NCI-H1436 treated with DMSO at 0.1 percent for 48 hours (cell line): ENCODE measurements around the gene SPRYD4.
"Not testable (repeated sequence)": the region's sequence is repeated elsewhere in the genome, so short reads cannot be mapped to it uniquely, and the experiment has no call there.

ENCODE experiments used
- DNase-seq: peaks from one replicate; lab custom pipeline; 2025; lab: John Stamatoyannopoulos, UW

Gene SPRYD4

DNA sequence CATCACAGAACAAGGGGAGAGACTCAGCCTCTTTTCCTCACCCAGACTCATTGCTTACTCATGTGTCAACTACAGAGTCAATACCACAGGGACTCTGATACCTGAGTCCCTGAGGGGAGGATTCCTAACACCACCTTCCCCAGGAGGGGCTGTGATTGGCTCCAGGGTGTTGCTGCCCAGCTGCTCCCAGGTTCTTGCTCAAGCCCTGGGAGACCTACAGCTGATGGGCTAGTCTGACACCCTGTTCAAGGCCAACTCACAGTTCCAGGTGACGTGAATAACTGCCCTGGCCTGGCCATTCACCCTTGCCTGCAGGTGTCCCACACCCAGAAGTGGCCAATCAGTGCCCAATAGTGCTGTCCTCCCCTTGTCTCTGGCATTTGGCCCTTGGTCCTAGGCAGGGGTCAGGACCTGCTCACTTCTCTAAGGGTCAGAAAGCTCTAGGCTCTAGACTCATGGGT is 8.6 kb downstream of the SPRYD4 start:
- no peak for DNase-seq

DNA sequence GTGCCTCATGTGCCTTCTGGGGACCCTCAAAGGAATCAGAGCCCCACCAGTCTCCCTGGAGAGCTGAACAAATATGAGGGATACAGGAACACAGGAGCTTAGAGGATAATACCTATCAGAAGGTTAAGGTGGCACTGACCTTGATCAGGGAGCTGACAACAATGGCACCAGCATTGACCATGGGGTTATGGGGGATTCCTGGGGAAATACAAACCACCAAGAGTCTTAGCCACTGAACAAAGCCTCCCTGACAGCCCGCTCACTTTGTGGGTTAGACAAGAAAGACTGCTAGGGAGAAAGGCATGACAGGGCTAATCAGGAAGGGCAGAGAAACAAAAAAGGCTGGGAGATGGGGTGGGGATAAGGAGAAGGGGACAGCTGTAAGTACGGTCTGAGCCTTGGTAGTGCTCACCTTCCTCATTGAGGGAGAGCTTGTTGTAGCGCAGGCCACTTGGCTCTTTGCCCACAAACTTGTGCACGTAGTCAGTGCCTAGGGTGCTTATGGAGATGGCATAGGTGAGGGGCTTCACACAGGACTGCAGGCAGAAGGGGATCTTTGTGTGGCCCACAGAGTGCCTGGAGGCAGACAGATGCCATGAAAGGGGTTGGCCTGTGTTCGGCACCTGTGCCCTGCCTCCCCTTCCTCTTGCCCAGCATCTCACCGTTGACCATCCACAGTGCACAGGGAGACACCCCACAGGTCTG is 9.3 kb downstream of the SPRYD4 start:
- no peak for DNase-seq

DNA sequence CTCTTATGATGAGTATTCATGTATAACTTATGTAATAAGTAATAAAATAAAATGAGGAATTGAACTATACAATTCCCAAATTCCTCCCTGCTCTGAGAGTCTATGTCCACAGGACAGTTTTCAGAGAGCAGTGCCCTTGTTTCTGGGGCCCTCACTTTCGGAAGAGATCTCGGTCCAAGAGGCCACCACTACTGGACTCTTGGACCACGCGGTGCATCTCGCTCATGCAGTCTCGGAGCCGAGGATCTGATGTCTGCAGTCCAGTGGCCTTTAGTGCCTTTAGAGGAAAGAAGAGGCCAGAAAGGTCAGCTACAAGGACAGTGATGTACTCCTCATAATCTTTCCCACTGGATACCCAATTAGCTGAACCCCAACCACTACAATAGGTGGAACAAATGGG is 11.2 kb downstream of the SPRYD4 start:
- no peak for DNase-seq

DNA sequence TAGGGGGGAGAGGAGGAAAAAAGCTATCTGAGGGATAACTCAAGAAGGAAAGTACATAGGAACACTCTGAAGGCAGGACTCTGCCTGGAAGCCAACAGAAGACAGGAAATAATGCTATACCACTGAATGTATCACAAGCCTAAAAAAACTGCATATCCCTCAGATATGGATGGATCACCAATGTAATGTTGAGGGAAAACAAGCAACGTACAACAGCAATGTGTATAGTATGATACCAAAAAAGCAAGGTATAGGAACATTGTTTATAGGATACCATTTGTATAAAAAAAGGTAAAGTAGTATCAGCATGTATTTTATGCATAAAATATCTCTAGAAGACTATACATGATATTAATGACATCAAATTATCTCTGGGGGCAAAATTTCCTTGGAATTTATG is 16.2 kb downstream of the SPRYD4 start:
- no peak for DNase-seq

DNA sequence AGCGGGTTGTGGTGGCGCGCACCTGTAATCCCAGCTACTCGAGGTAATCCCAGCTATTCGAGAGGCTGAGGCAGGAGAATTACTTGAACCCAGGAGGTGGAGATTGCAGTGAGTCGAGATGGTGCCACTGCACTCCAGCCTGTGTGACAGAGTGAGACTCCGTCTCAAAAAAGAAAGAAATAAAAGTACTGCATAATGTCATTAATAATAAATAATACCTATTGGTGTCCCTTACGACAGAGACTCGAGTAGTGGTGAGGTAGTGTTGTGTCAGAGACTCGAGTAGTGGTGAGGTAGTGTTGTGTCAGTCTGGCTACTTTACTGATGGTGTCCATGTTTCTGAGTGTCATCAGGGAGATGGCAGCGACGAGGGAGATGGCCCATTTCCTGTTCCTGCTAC is 18.3 kb downstream of the SPRYD4 start:
- DNase-seq, result no peak

DNA sequence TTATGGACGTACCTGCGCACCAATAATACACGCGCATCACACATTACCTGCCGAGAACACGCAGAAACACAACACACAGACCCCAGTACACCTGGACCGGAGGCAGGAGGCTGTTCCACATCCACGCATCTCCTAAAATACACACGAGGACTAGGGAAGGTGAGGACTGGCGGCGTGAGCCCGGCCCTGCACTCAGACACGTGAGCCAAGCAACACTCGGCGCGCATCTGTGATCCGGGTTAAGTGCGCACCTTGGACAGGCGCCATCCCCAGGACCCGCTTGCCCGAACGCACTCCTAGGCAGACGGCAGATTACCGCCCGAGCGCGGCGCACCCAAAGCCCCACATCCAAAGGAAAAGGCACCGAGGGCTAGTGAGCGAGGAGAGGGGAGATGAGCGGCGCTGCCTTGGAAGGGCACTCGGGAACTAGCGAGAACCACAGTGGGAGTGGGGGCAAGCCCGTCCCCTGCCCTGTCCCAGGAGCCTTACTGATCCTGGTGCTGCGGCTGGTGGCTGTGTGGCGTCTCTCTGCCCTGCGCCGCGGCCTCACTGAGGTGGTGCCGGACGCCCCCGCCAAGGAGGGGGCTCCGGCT is 19.2 kb downstream of the SPRYD4 start:
- DNase-seq, result no peak

DNA sequence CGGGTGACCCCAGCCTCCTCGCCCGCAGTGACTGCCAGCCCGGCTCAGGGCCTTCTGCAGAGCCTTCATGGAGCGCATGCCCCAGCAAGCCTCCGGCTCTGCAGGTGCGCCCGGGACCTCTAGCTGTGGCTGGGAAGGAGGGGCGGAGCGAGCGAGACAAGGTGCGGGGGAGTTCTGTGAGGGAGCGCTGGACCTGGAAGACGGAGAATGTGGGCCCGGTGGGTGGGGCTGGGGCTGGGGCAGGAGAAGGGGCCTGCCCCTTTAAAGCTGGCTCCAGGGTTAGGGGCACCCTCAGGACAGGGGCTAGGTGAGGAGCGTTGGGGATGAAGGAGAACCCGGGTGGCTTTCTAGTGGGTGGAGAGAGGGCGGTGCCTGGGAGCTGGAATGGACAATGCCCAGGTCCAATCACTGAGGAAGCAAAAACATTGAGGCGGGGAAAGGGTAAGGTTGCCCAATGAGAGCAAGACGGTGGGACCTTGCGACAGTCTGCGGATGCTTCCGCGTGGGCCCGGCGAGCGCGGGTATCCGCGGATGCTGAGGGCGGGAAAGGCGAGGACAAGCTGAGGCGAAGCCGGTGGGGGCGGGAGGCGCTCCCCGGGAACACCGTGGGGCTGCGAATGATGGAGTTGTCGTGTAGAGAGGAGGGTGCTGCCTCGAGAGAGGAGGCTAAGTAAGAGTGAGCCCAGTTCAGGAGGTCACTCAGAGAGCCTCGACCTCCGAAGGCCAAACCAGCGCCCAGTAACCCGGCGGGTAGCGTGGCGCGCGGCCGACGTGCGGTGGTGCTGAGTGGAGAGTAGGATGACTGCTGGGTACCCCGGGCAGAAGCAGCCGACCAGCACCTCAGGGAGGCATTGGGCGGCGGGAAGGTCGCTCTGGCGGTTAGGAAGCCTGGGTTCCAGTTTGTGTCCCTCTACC is 19.9 kb downstream of the SPRYD4 start, which contains the start of gene GLS2:
GLS2 (minus strand) TSS at position 121 of the 915 bp plus-strand sequence; CDS start at position 78, 43 bp downstream.
- DNase-seq, result peak; percentile 46

DNA sequence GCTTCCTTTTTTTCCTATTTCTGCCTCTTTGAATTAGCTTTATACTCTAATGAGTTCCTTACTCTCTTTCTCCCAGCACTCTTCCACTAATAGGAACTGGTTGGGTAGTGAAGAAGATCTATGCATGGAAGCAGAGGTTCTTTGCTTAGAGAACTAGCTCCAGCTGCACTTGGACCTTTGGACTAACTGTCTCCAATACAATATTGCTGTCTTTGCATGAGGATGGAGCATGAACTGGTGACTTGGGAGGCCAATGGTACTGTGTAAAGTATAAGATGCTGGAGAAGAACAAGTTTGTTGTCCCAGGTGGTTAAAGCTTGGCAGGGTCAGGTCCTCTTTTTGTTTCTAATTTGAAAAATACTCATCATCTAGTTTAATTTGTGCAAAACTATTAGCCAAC is 22.0 kb downstream of the SPRYD4 start:
- no peak for DNase-seq

DNA sequence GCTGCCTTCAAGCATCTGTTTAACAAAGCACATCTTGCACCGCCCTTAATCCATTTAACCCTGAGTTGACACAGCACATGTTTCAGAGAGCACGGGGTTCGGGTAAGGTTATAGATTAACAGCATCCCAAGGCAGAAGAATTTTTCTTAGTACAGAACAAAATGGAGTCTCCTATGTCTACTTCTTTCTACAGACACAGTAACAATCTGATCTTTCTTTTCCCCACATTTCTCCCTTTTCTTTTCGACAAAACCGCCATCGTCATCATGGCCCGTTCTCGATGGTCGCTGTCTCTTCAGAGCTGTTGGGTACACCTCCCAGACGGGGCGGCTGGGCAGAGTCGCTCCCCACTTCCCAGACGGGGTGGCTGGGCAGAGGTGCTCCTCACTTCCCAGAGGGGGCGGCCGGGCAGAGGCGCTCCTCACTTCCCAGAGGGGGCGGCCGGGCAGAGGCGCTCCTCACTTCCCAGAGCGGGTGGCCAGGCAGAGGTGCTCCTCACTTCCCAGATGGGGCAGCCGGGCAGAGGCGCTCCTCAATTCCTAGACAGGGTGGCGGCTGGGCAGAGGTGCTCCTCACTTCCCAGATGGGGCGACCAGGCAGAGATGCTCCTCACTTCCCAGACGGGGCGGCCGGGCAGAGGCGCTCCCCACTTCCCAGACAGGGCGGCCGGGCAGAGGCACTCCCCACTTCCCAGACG is 25.2 kb downstream of the SPRYD4 start:
- not testable (repeated sequence) for DNase-seq

DNA sequence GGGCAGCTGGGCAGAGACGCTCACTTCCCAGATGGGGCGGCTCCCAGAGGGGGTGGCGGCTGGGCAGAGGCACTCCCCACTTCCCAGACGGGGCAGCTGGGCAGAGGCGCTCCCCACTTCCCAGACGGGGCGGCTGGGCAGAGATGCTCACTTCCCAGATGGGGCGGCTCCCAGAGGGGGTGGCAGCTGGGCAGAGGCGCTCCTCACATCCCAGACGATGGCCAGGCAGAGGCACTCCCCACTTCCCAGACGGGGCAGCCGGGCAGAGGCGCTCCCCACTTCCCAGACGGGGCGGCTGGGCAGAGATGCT is 25.7 kb downstream of the SPRYD4 start:
- DNase-seq, result not testable (repeated sequence)

DNA sequence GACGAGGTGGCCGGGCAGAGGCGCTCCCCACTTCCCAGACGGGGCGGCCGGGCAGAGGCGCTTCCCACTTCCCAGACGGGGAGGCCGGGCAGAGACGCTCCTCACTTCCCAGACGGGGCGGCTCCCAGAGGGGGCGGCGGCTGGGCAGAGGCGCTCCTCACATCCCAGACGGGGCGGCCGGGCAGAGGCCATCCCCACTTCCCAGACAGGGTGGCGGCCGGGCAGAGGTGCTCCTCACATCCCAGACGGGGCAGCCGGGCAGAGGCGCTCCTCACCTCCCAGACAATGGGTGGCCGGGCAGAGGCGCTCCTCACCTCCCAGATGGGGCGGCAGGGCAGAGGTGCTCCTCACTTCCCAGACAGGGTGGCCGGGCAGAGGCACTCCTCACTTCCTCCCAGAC is 26.1 kb downstream of the SPRYD4 start:
- DNase-seq, result not testable (repeated sequence)

DNA sequence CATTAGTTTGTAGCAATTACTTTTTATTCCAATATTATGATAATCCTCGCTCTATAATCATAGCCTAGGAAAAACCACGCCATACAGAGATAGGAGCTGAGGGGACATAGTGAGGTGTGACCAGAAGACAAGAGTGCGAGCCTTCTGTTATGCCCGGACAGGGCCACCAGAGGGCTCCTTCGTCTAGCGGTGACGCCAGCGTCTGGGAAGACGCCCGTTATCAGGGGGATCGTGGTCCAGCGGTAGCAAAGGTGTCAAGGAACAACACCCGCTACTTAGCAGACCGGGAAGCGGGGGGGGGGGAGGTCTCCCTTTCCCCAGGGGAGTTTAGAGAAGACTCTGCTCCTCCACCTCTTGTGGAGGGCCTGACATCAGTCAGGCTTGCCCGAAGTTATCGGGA is 28.3 kb downstream of the SPRYD4 start:
- DNase-seq, result not testable (repeated sequence)

DNA sequence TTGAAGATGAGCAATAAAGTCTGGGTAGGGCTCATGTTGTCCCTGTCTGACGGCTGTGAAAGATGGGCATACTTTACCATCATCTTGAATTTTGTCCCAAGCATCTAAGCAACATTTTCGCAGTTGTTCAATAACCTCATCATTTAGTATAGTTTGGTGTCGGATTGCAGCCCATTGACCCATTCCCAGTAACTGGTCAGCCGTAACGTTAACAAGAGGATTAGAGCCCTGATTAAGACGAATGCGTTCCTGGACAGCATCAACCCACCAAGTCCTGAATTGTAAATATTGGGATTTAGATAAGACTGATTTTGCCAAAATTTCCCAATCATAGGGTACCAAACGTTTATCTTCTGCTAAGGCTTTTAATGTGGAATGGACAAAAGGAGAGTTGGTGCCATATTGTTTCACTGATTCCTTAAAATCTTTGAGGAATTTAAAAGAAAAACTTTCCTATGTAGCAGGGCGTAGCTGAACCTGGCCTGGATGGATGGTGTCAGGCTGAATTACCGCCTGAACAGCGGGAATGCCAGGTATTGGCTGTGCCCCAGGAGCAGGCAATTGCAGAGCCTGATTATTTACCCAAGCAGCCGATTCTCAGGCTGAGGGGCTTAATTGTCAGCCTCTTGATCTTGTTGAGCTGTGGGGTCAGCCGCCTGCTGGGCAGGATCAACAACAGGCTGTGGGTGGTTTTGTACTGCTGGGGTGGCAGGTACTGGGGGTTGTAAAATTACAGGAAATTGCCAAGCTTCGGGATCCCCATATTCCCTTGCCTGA is 29.9 kb downstream of the SPRYD4 start:
- DNase-seq, result not testable (repeated sequence)

DNA sequence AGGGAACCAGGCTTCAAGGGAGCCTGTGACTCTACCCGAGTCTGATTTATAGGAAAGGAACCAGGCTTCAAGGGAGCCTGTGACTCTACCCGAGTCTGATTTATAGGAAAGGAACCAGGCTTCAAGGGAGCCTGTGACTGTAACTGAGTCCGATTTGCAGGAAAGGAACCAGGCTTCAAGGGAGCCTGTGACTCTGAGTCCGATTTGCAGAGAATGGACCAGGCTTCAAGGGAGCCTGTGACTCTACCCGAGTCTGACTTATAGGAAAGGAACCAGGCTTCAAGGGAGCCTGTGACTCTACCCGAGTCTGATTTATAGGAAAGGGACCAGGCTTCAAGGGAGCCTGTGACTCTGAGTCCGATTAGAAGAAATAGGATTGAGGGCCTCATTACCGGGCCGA is 31.1 kb downstream of the SPRYD4 start:
- DNase-seq, result not testable (repeated sequence)

DNA sequence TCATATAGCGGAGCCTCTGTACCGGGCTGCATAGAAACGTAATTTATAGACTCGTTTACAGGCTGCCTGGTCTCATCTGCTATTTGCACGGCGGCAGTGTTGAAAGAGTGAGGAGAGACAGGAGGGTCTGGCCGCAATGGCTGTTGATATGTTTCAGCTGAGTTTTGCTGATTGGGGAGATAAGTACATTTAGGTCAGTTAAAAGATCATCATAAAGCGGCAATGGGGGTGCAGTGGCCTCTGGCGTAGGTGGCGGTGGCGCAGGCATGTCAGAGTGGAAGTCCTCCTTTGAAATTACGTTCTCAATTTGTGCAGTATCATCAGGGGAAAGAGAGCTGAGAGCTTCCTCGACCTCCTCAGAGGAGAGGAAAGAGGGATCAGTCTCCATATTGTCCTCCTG is 31.5 kb downstream of the SPRYD4 start:
- DNase-seq, result not testable (repeated sequence)

DNA sequence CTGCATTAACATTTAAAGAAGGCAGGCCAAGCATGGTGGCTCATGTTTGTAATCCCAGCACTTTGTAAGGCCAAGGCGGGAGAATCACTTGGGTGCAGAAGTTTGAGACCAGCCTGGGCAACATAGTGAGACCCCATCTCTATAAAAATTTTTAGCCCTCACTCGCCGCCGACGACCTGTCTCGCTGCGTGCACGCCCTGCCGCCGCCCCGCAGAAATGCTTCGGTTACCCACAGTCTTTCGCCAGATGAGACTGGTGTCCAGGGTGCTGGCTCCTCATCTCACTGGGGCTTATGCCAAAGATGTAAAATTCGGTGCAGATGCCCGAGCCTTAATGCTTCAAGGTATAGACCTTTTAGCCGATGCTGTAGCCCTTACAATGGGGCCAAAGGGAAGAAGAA is 42.4 kb downstream of the SPRYD4 start:
- DNase-seq, result no peak

DNA sequence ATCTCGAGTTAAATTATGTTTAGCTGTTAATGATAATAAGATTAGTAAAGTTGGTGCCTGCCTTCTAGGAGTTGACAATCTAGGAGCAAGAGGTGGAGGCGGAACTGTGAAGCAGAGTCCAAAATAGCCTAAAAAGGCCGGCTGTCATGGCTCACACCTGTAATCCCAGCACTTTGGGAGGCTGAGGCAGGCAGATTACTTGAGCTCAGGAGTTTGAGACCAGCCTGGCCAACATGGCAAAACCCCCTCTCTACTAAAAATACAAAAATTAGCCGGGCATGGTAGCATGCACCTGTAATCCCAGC is 45.6 kb downstream of the SPRYD4 start:
- DNase-seq, result not testable (repeated sequence)

DNA sequence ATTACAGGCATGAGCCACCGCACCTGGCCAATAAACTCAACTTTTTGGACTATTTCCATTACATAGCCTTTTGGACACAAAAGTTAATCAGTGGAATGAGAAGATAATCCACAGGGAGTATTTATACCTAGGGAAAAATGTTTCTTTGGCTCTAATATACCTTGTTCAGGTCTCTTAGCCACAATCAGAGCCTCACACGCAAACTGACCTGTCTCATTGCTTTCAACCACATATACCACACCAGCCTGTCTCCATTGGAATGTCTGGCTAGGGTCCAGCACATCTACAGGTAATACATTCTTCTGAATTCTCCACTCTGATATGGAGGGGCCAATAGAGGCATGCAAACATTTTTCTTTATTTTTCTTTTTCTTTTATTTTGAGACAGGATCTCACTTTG is 49.5 kb downstream of the SPRYD4 start:
- DNase-seq, result no peak

DNA sequence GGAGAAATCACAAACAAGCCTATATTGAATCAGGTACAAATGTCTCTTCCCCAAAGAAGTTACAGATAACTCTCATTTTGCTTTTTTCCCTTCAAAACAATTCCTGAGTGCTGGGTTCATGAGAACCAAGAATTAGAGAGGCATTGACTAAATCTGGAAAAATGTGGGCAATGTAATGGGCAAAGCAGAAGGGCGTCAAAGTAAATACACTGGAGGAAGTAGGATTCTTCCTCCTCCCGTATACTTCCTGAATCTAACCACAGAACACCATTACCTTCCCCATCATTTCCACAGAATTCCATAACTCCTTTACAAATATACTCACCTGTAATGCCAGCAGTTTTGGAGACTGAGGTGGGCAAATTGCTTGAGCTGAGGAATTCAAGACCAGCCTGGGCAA is 50.2 kb downstream of the SPRYD4 start:
- DNase-seq, result no peak

DNA sequence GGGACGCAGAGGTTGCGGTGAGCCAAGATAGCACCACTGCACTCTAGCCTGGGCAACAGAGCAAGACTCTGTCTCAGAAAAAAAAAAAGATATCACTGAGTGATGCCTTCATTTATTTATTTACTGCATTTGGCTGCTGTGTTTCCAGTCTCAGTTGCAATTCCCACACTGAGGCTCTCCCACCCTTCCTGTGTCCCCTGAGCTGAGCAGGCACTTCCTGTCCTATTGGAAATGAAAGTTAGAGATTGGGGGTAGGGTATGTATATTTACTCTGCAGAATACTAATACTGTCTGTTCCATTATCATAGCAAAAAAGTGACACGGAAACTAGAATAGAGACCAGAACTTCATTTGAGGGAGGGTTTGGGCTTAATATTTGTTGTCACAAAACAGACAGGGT is 51.7 kb downstream of the SPRYD4 start:
- DNase-seq, result no peak

DNA sequence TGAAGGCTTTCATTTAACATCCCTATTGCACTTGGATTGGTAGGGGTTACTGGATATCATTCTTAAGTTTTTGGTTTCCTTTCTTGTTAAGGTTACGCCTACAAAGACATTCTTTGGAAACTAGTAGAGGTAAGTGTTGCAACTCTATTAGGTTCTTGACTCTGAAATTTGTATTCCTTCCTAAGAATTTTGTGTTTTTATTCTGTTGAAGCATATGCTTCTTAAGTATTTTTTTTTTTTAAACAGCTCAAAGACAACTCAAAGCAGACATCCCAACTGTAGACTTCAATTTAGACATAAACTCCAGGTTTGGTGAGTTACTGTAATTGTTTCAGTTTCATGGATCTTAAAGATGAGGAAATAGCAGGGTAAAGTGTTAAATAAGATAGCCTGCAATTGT is 52.1 kb downstream of the SPRYD4 start:
- no peak for DNase-seq

DNA sequence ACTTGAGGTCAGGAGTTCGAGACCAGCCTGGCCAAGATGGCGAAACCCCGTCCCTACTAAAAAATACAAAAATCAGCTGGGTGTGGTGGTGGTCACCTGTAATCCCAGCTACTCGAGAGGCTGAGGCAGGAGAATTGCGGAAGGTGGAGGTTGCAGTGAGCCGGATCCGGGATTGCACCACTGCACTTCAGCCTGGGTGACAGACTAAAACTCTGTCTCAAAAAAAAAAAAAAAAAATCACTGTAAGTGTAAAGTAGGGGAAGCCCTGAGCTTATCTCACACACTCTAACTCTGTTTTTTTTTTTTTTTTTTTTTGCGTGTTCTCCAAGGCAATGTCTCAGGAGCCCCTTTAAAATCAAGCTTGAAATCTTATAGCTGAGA is 52.8 kb downstream of the SPRYD4 start:
- DNase-seq, result no peak
